Lower leg skin (tissue), 4 donors: ENCODE results near the gene VWA5B1. TPM values are rescaled to one million over a fixed set of nuclear protein-coding genes. Genes with fewer than 3 reads are reported as not detected.

Experiments
- DNase-seq, 2 donors: peaks; one replicate each; pipeline ENCODE4 v3.0.0-alpha.2; 2019; ENCODE audit warnings: low spot score in 2 of 2
- H3K4me3 ChIP-seq: fragments of 200-600 bp; sonication (generic); 2 replicates; pipeline ENCODE4 v1.5.1; 2017; ENCODE audit warnings: mild to moderate bottlenecking, low read depth; ENCODE audit not compliant: poor library complexity, severe bottlenecking
- CTCF ChIP-seq, 3 donors: fragments of 450-650 bp; IDR thresholded peaks; one replicate each; pipeline ENCODE4 v1.5.1; 2016; ENCODE audit warnings: antibody characterized with exemption in 3 of 3, mild to moderate bottlenecking in 3 of 3, moderate library complexity in 2 of 3
- POLR2A ChIP-seq, 2 donors: fragments of 450-650 bp; IDR thresholded peaks; one replicate each; pipeline ENCODE4 v1.6.1; 2016 to 2017; ENCODE audit warnings: antibody characterized with exemption in 2 of 2, mild to moderate bottlenecking in 1 of 2, moderate library complexity in 1 of 2
- WGBS, 2 donors: methylation state at CpG; one replicate each; pipeline ENCODE4 v1.1.5; 2018; 5-methylcytosine and 5-hydroxymethylcytosine counted together
- intact Hi-C: fragments of 100-400 bp; cut with DNase I; formaldehyde crosslinking; loops from one replicate; pipeline ENCODE4 v1.15.0; 2023; ENCODE audit warnings: low total_unique reads
- total RNA-seq, 4 donors: library from RNA; depleted of rRNA; stranded (reverse); fragments of >200 nt; gene quantifications; one replicate each; pipeline ENCODE4 v1.1.0, GENCODE V29; 2016

The VWA5B1 gene
- total RNA-seq, 4 donors from 2014 or later: not detected

- H3K4me3 ChIP-seq: no peak overlapping the region
- intact Hi-C loops: no loop called here
- WGBS, 2 donors: 73% methylated on average over 15 of the region's 15 CpGs
- no peak for DNase-seq
- TF ChIP-seq CTCF (IDR thresholded peaks at IDR 0.05): no peak
- TF ChIP-seq POLR2A (IDR thresholded peaks at IDR 0.05): no peak
Measured at GRCh38 chr1:20359451-20360330, 69.0 kb downstream of the VWA5B1 start.

GRCh38 chr1:20361401-20361800, 70.7 kb downstream of the VWA5B1 start:
- no peak for DNase-seq
- no peak for TF ChIP-seq POLR2A (IDR thresholded peaks at IDR 0.05)
- TF ChIP-seq CTCF (IDR thresholded peaks at IDR 0.05): no peak
- intact Hi-C loops: no loop called here
- 71 to 72% methylated on average over 7 of the region's 7 CpGs for WGBS, 2 donors
- H3K4me3 ChIP-seq: no peak overlapping the region

GRCh38 chr1:20361805-20362381, 71.2 kb downstream of the VWA5B1 start:
- intact Hi-C loops: no loop called here
- DNase-seq: peak in 1 of 2 donors; percentile 26
- TF ChIP-seq POLR2A (IDR thresholded peaks at IDR 0.05): no peak
- WGBS, 2 donors: 19 to 21% methylated on average over 8 of the region's 8 CpGs
- H3K4me3 ChIP-seq: no peak overlapping the region

GRCh38 chr1:20362856-20363255, 72.2 kb downstream of the VWA5B1 start:
- no peak overlapping the region for H3K4me3 ChIP-seq
- WGBS, 2 donors: 93 to 95% methylated on average over 2 of the region's 2 CpGs
- no peak for DNase-seq
- TF ChIP-seq CTCF (IDR thresholded peaks at IDR 0.05) (no peak), POLR2A (IDR thresholded peaks at IDR 0.05) (no peak)
- intact Hi-C loops: no loop called here

GRCh38 chr1:20365421-20366055, 74.9 kb downstream of the VWA5B1 start:
- 34 to 49% methylated on average over 12 of the region's 12 CpGs for WGBS, 2 donors
- no peak overlapping the region for H3K4me3 ChIP-seq
- TF ChIP-seq POLR2A (IDR thresholded peaks at IDR 0.05) (no peak), CTCF (IDR thresholded peaks at IDR 0.05) (no peak)
- intact Hi-C loops: no loop called here
- no peak for DNase-seq

- 0 to 1% methylated on average over 35 to 40 of the region's 42 CpGs for WGBS, 2 donors
- no peak for DNase-seq
- no peak for TF ChIP-seq POLR2A (IDR thresholded peaks at IDR 0.05)
- TF ChIP-seq CTCF (IDR thresholded peaks at IDR 0.05): no peak
- H3K4me3 ChIP-seq: no peak overlapping the region
- intact Hi-C loops: no loop called here
Measured at GRCh38 chr1:20366056-20366462, 75.4 kb downstream of the VWA5B1 start.
